ENCODE measurements around the gene OCSTAMP.

DNA sequence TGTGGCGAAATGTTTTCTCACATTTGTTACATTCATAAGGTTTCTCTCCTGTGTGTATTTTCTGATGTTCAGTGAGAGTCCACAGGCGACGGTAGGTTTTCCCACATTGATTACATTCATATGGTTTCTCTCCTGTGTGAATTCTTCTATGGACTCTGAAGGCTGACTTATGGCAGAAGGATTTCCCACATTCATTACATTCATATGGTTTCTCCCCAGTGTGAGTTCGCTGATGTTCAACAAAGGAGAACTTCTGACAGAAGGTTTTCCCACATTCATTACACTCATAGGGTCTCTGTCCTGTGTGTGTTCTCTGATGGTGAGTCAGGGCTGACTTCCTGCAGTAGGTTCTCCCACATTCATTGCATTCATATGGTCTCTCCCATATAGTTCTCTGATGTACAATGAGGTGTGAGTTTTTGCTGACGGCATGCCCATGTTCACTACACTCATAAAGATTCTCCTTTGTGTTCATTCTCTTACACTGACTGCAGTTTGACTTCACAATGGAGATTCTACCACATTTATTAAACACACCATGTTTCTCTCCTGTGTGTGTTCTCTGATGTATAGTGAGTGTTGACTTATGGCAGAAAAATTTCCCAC, 49.0 kb downstream of the OCSTAMP start:
- TF ChIP-seq, protein P1, sequence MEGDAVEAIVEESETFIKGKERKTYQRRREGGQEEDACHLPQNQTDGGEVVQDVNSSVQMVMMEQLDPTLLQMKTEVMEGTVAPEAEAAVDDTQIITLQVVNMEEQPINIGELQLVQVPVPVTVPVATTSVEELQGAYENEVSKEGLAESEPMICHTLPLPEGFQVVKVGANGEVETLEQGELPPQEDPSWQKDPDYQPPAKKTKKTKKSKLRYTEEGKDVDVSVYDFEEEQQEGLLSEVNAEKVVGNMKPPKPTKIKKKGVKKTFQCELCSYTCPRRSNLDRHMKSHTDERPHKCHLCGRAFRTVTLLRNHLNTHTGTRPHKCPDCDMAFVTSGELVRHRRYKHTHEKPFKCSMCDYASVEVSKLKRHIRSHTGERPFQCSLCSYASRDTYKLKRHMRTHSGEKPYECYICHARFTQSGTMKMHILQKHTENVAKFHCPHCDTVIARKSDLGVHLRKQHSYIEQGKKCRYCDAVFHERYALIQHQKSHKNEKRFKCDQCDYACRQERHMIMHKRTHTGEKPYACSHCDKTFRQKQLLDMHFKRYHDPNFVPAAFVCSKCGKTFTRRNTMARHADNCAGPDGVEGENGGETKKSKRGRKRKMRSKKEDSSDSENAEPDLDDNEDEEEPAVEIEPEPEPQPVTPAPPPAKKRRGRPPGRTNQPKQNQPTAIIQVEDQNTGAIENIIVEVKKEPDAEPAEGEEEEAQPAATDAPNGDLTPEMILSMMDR (IDR thresholded peaks at IDR 0.05), result no peak
- no peak for TF ChIP-seq POLR2A (IDR thresholded peaks at IDR 0.05)

All from esophagus squamous epithelium (tissue), 4 donors.